A673 (cell line): Measurements from ENCODE around the gene N4BP3. TPM values are rescaled to one million over a fixed set of nuclear protein-coding genes. Genes with fewer than 3 reads are reported as not detected.

Experiments used
- BruUV-seq: library from RNA; stranded (reverse); fragments of 400-500 nt; replicated peaks from 2 replicates; lab custom pipeline; 2021; lab: Mats Ljungman, UMichigan
- CTCF ChIA-PET: fragments of 300-600 bp; sonication (Branson Sonifier 250); formaldehyde crosslinking; loops from one replicate; lab custom pipeline; 2022; ENCODE audit warnings: antibody characterized with exemption; lab: Charles Lee
- POLR2A ChIA-PET: fragments of 300-600 bp; sonication (Branson Sonifier 250); formaldehyde crosslinking; loops from one replicate; lab custom pipeline; 2022; ENCODE audit warnings: antibody characterized with exemption; ENCODE audit not compliant: low non-redundant PET; lab: Charles Lee
- DNase-seq: peaks from one replicate; pipeline ENCODE4 v3.0.0-alpha.2; 2015; ENCODE audit warnings: low spot score
- H3K27ac ChIP-seq: fragments of 200-600 bp; sonication (generic); 2 replicates; pipeline ENCODE4 v1.5.1; 2016; ENCODE audit warnings: mixed run types, low read depth, mild to moderate bottlenecking, mixed read lengths, antibody characterized with exemption, low read length; ENCODE audit not compliant: poor library complexity, severe bottlenecking
- H3K27me3 ChIP-seq: fragments of 200-600 bp; sonication (generic); replicated peaks from 2 replicates; pipeline ENCODE4 v1.6.1; 2017; ENCODE audit warnings: mixed run types, low read depth, mild to moderate bottlenecking, mixed read lengths, antibody characterized with exemption, low read length; ENCODE audit not compliant: insufficient read depth, poor library complexity
- H3K36me3 ChIP-seq: fragments of 200-600 bp; sonication (generic); 2 replicates; pipeline ENCODE4 v1.6.1; 2016; ENCODE audit warnings: mixed run types, mild to moderate bottlenecking, mixed read lengths, antibody characterized with exemption, low read length; ENCODE audit not compliant: insufficient read depth, poor library complexity, severe bottlenecking
- H3K4me1 ChIP-seq: fragments of 200-600 bp; sonication (generic); 2 replicates; pipeline ENCODE4 v1.6.1; 2017; ENCODE audit warnings: mixed run types, mild to moderate bottlenecking, mixed read lengths, antibody characterized with exemption, low read length; ENCODE audit not compliant: insufficient read depth, poor library complexity, severe bottlenecking
- H3K4me3 ChIP-seq: fragments of 200-600 bp; sonication (generic); 2 replicates; pipeline ENCODE4 v1.5.1; 2016; ENCODE audit warnings: low read depth, mixed run types, mild to moderate bottlenecking, mixed read lengths, low read length; ENCODE audit not compliant: poor library complexity, severe bottlenecking
- H3K9me3 ChIP-seq: fragments of 200-600 bp; sonication (generic); 2 replicates; pipeline ENCODE4 v1.6.1; 2016; ENCODE audit warnings: mixed run types, low read depth, mild to moderate bottlenecking, mixed read lengths, antibody characterized with exemption, low read length; ENCODE audit not compliant: poor library complexity, severe bottlenecking
- EZH2 ChIP-seq: fragments of 200-600 bp; sonication (generic); IDR thresholded peaks from 2 replicates; pipeline ENCODE4 v1.6.1; 2017; ENCODE audit warnings: borderline replicate concordance, low read depth, mild to moderate bottlenecking, mixed read lengths, antibody characterized with exemption, low read length; ENCODE audit not compliant: poor library complexity, severe bottlenecking
- intact Hi-C: fragments of 100-400 bp; cut with micrococcal nuclease; formaldehyde crosslinking; loops from one replicate; pipeline ENCODE4 v1.10.0; 2022; ENCODE audit not compliant: unreplicated experiment
- total RNA-seq: library from RNA; stranded (reverse); gene quantifications from 2 replicates; pipeline ENCODE4 v1.2.3, GENCODE V29; 2021
- TF ChIP-seq, protein P1 (sequence below): fragments of 300-800, 200-600 bp; sonication (generic); conservative IDR thresholded peaks from 2 replicates; pipeline ENCODE4 v1.5.1; 2017; ENCODE audit warnings: low read depth, mild to moderate bottlenecking, antibody characterized with exemption, low read length, moderate library complexity, mixed read lengths

Gene N4BP3
- total RNA-seq, 1 experiment from 2014 or later = 0.73 TPM

GRCh38 chr5:178122346-178122745, 9.0 kb downstream of the N4BP3 start:
- ChIA-PET CTCF (no interaction called here), POLR2A (no interaction called here)
- Histone ChIP-seq H3K36me3 (no peaks in the 10 kb centered on the region), H3K9me3 (no peaks in the 10 kb centered on the region), H3K27ac (no peak overlapping the region), H3K4me1 (no peaks in the 10 kb centered on the region), H3K4me3 (no peak overlapping the region), H3K27me3 (no peaks in the 10 kb centered on the region)
- TF ChIP-seq, protein P1, sequence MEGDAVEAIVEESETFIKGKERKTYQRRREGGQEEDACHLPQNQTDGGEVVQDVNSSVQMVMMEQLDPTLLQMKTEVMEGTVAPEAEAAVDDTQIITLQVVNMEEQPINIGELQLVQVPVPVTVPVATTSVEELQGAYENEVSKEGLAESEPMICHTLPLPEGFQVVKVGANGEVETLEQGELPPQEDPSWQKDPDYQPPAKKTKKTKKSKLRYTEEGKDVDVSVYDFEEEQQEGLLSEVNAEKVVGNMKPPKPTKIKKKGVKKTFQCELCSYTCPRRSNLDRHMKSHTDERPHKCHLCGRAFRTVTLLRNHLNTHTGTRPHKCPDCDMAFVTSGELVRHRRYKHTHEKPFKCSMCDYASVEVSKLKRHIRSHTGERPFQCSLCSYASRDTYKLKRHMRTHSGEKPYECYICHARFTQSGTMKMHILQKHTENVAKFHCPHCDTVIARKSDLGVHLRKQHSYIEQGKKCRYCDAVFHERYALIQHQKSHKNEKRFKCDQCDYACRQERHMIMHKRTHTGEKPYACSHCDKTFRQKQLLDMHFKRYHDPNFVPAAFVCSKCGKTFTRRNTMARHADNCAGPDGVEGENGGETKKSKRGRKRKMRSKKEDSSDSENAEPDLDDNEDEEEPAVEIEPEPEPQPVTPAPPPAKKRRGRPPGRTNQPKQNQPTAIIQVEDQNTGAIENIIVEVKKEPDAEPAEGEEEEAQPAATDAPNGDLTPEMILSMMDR = no peak
- TF ChIP-seq EZH2 = no peak
- DNase-seq = no peak
- intact Hi-C loops = no loop called here
- BruUV-seq = no TSS peak

DNA sequence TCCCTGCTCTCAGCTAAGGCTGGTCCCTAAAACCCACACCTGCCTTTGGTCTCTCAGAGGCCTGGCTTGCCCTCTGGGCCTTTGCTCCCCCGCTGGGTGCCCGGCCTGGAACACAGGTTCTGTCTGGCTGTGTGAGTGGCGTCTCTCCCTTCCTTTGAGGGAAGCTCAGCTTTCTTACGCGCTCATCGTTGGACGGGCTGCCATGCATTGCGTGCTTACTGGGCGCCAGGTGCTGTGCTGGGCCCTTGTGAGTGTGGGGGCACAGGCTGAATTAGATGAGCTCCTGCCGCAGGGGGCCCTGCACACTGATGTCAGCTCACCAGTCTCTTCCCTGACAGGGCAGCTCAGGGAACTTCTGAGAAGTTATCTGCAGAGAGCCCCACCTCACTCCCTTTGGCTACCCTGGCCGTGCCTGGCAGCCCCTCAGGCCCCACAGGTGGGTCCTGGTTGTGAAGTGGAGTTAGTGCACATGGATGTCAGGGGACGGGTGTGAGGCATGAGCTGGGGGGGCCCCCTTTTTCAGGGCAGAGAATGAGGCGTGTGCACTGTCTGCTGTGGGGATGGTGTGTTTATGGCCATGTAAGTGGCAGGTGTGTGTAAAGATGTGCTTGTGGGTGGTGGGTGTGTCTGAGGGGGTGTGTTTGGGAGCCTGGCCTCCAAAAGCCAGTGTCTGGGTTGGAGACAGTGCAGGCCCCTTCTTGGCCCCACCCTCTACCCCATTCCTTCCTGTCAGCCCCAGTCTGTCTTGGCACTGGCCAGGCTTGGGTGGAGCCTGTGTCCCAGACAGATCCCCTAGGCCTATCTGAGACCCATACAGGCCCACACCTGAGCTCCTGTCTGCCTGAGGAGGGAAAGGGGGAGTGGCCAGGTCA, 10.0 kb downstream of the N4BP3 start:
- POLR2A ChIA-PET = no interaction called here
- no peaks in the 10 kb centered on the region for H3K9me3 ChIP-seq
- no peaks in the 10 kb centered on the region for H3K36me3 ChIP-seq
- CTCF ChIA-PET = no interaction called here
- no peak for DNase-seq
- no peak overlapping the region for H3K27ac ChIP-seq
- H3K4me3 ChIP-seq = no peak overlapping the region
- no TSS peak for BruUV-seq
- no peaks in the 10 kb centered on the region for H3K27me3 ChIP-seq
- no peaks in the 10 kb centered on the region for H3K4me1 ChIP-seq
- intact Hi-C loops = no loop called here
- TF ChIP-seq, protein P1 = no peak
- no peak for TF ChIP-seq EZH2

- no peaks in the 10 kb centered on the region for H3K9me3 ChIP-seq
- intact Hi-C loops = no loop called here
- H3K4me1 ChIP-seq = no peaks in the 10 kb centered on the region
- no peaks in the 10 kb centered on the region for H3K36me3 ChIP-seq
- CTCF ChIA-PET = no interaction called here
- no peak for TF ChIP-seq EZH2
- TF ChIP-seq, protein P1 = no peak
- no TSS peak for BruUV-seq
- no peaks in the 10 kb centered on the region for H3K27me3 ChIP-seq
- H3K4me3 ChIP-seq = no peak overlapping the region
- no peak for DNase-seq
- POLR2A ChIA-PET = no interaction called here
- H3K27ac ChIP-seq = no peak overlapping the region
These were observed 10.9 kb downstream of the N4BP3 start for GRCh38 chr5:178123966-178124925.
